ENCODE results near the gene EIF4B. TPM values are rescaled to one million over a fixed set of nuclear protein-coding genes. Genes with fewer than 3 reads are reported as not detected.

Gene EIF4B
- total and polyA plus RNA-seq, 2 of the 13 experiments (the other 11 are each of a cell fraction or from before 2014, with no cell fraction given), result 416 to 548 TPM

- TF ChIP-seq ZFP1 (CRISPR knock-in tag; IDR thresholded peaks at IDR 0.05) (no peak), ZNF749 (CRISPR knock-in tag; IDR thresholded peaks at IDR 0.05; ENCODE audit: borderline replicate concordance) (no peak), HOXA5 (CRISPR knock-in tag; IDR thresholded peaks at IDR 0.05) (no peak), CTCF (CRISPR knock-in tag; IDR thresholded peaks at IDR 0.05) (peak; percentile 22; the same call in 1 of the 2 replicates), POLR2A (IDR thresholded peaks at IDR 0.05; ENCODE audit: insufficient read depth in 1 of 2, low read depth in 2 of 2, low read length in 2 of 2) (peak; percentile 52 to 70; a peak in 3 of 4 replicates), ZBTB25 (CRISPR knock-in tag; IDR thresholded peaks at IDR 0.05) (peak; percentile 65; the same call in 1 of the 2 replicates), TCF7L2 (IDR thresholded peaks at IDR 0.05; ENCODE audit: low read depth, low read length) (no peak), ZNF451 (CRISPR knock-in tag; IDR thresholded peaks at IDR 0.05) (no peak), ZBTB4 (CRISPR knock-in tag; IDR thresholded peaks at IDR 0.05; ENCODE audit: borderline replicate concordance) (peak; percentile 68; the same call in 1 of the 2 replicates), ZNF343 (CRISPR knock-in tag; IDR thresholded peaks at IDR 0.05) (peak; percentile 37; the same call in 1 of the 2 replicates), ETV5 (CRISPR knock-in tag; IDR thresholded peaks at IDR 0.05; ENCODE audit: borderline replicate concordance) (peak; percentile 82), ONECUT2 (CRISPR knock-in tag; IDR thresholded peaks at IDR 0.05) (no peak; the same call in 1 of the 2 replicates), ZNF138 (CRISPR knock-in tag; IDR thresholded peaks at IDR 0.05; ENCODE audit: low read depth) (no peak), ATAD3A (CRISPR knock-in tag; IDR thresholded peaks at IDR 0.05) (no peak), RARA (CRISPR knock-in tag; IDR thresholded peaks at IDR 0.05) (peak; percentile 36; the same call in 1 of the 2 replicates), SRSF4 (IDR thresholded peaks at IDR 0.05; ENCODE audit: low read depth, low read length, poor library complexity, severe bottlenecking) (no peak), ATF1 (CRISPR knock-in tag; IDR thresholded peaks at IDR 0.05) (peak; percentile 68; the same call in 1 of the 2 replicates), YEATS2 (CRISPR knock-in tag; IDR thresholded peaks at IDR 0.05; ENCODE audit: borderline replicate concordance) (peak; percentile 90), EP300 (IDR thresholded peaks at IDR 0.05; ENCODE audit: low read depth in 2 of 2, low read length in 2 of 2) (no peak; a peak in 2 of 4 replicates), EP300 (CRISPR knock-in tag; IDR thresholded peaks at IDR 0.05; ENCODE audit: borderline replicate concordance) (no peak), ZFP36L2 (CRISPR knock-in tag; IDR thresholded peaks at IDR 0.05) (no peak), PHB2 (IDR thresholded peaks at IDR 0.05; ENCODE audit: partially characterized antibody) (no peak), HIC2 (CRISPR knock-in tag; IDR thresholded peaks at IDR 0.05; ENCODE audit: low read depth) (no peak)
These were observed at the start of gene EIF4B (continued) for GRCh38 chr12:53005986-53006809.
